ENCODE data around the gene KIF1A.

- no peak for TF ChIP-seq CTCF (optimal IDR thresholded peaks at IDR 0.05 in 1 of 3, IDR thresholded peaks at IDR 0.05 in 1 of 3, conservative IDR thresholded peaks at IDR 0.05 in 1 of 3; ENCODE audit: extremely low read depth in 1 of 3, insufficient read depth in 2 of 3, low read length in 3 of 3)
- no peak for TF ChIP-seq EZH2 (IDR thresholded peaks at IDR 0.05; ENCODE audit: low read length)
Observed at GRCh38 chr2:240728361-240728760, 91.7 kb downstream of the KIF1A start.
